Measurements from ENCODE around the gene OR51Q1. TPM values are rescaled to one million over a fixed set of nuclear protein-coding genes. Genes with fewer than 3 reads are reported as not detected.

The OR51Q1 gene, protein sequence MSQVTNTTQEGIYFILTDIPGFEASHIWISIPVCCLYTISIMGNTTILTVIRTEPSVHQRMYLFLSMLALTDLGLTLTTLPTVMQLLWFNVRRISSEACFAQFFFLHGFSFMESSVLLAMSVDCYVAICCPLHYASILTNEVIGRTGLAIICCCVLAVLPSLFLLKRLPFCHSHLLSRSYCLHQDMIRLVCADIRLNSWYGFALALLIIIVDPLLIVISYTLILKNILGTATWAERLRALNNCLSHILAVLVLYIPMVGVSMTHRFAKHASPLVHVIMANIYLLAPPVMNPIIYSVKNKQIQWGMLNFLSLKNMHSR
- total RNA-seq = not detected

DNA sequence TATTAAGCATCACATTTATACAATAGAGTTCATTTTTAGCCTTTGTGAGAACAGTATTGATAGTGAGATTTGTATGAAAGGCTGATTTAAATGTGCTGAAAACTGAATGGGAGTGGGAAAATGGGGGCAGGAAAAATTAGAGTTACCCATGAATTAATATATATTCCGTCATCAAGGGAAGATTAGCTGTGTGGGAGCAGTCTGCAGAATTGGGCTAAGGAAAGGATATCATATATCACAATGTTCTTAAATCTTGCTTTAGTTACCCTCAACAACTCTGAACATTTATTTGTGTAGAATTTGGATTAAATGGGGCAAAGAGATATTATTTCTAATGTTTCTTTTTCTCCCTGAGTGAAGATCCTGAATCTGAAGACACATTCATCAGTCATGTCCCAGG is at the start of gene OR51Q1:
TSS of gene OR51Q1 (plus strand) at position 301 of the 400 bp plus-strand sequence. CDS start at position 391, 90 bp downstream.
- Mint-ChIP-seq H3K36me3 (no peaks in the 10 kb centered on the region), H3K27ac (no peak within 1 kb of the TSS), H3K27me3 (peaks cover 9% of the 10 kb centered on the region), H3K4me3 (no peak within 1 kb of the TSS), H3K4me1 (no peaks in the 10 kb centered on the region), H3K9me3 (no peaks in the 10 kb centered on the region)
- DNase-seq = no peak

DNA sequence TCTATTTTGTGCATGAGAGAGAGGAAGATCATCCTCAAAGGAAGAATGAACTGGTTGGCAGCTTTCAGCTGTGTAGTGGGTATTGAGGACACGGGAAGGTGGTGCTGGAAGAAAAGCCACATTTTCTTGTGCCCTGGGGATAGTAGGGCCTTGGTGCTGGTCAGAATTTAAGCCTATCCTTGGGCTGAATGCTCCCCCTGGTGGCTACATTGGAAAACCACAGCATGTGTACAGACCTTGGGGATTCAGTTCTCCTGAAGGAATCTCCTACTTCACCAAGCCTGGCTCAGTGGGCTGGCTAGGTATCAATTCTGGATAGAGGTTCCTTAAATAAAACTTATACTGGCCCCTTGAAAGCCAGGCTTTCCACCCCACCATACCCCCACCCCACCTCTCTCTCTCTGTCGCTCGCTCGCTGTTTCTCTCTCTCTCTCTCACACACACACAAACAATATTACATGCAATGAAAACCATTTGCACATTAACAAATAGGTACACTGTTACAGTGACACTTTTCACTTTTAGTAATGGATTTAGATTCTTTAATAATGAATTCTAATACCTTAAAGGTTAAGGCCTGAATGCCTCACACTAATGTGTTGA is 41.1 kb upstream of the OR51Q1 start:
- Mint-ChIP-seq H3K9me3 (no peaks in the 10 kb centered on the region), H3K4me3 (no peak overlapping the region), H3K27me3 (no peaks in the 10 kb centered on the region), H3K36me3 (no peaks in the 10 kb centered on the region), H3K27ac (no peak overlapping the region), H3K4me1 (no peaks in the 10 kb centered on the region)
- peak; percentile 27 for DNase-seq

DNA sequence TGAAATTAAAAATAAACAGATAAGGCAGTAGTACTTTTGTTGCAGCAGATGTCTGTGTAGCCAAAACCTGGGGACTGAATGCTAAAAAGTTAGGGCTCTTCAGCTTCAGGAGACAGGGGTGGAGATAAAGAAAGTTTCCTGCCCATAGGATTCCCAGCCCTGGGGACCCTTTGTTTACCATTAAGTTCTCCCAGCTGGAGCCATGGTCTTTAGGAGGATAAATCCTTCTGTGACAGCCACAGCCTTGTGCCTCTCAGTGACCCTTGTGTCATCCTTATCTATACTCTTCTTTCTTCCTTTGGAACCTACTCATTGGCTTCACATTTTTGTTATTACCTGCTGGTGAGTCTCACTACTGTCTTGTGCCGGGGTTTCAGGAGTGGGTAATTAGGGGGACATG is 38.3 kb upstream of the OR51Q1 start, which contains the start of gene OR51M1:
TSS of gene OR51M1 (plus strand) at position 237 of the 400 bp plus-strand sequence. CDS start 5,587 bp downstream, outside the sequence.
- H3K27ac Mint-ChIP-seq = no peak within 1 kb of the TSS
- no peak for DNase-seq
- no peaks in the 10 kb centered on the region for H3K27me3 Mint-ChIP-seq
- no peaks in the 10 kb centered on the region for H3K9me3 Mint-ChIP-seq
- no peak within 1 kb of the TSS for H3K4me3 Mint-ChIP-seq
- H3K36me3 Mint-ChIP-seq = no peaks in the 10 kb centered on the region
- no peaks in the 10 kb centered on the region for H3K4me1 Mint-ChIP-seq

DNA sequence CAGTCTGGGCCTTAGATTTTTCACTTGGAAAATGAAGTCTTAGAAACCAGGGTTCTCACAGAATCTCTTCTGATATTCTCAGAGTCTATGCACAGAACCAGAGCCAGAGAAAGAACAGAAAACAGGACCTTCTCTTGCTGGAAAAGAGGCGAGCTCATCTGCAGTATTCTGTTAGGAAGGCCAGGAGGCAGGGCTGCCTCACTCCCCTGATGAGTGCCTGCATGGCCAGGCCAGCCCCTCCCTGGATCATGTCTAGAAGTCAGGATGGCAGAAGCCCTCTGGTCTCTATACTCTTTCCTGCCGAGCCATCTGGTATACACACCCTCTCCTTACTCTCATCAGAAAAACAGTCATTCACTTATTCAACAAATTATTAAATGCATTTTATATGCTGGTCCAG is 37.6 kb upstream of the OR51Q1 start:
- no peak for DNase-seq
- H3K4me3 Mint-ChIP-seq = no peak overlapping the region
- H3K9me3 Mint-ChIP-seq = no peaks in the 10 kb centered on the region
- no peaks in the 10 kb centered on the region for H3K27me3 Mint-ChIP-seq
- no peak overlapping the region for H3K27ac Mint-ChIP-seq
- H3K4me1 Mint-ChIP-seq = no peaks in the 10 kb centered on the region
- H3K36me3 Mint-ChIP-seq = no peaks in the 10 kb centered on the region

DNA sequence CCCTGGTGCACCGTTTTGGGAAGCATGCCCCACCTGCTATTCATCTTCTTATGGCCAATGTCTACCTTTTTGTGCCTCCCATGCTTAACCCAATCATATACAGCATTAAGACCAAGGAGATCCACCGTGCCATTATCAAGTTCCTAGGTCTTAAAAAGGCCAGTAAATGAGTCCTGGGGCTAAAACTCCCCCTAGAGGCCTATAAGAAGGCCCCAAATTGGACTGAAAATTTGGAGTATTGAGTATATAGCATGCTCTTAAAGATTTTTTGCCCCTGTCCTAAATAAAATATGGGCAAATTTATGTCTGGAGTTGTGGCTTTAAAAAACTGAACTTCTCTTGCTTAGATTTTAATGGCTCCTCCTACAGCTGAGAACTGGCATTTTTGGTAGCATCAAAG is 31.7 kb upstream of the OR51Q1 start:
- H3K4me1 Mint-ChIP-seq = no peaks in the 10 kb centered on the region
- DNase-seq = no peak
- no peaks in the 10 kb centered on the region for H3K9me3 Mint-ChIP-seq
- no peak overlapping the region for H3K27ac Mint-ChIP-seq
- no peaks in the 10 kb centered on the region for H3K36me3 Mint-ChIP-seq
- H3K27me3 Mint-ChIP-seq = peaks cover 4% of the 10 kb centered on the region
- no peak overlapping the region for H3K4me3 Mint-ChIP-seq

DNA sequence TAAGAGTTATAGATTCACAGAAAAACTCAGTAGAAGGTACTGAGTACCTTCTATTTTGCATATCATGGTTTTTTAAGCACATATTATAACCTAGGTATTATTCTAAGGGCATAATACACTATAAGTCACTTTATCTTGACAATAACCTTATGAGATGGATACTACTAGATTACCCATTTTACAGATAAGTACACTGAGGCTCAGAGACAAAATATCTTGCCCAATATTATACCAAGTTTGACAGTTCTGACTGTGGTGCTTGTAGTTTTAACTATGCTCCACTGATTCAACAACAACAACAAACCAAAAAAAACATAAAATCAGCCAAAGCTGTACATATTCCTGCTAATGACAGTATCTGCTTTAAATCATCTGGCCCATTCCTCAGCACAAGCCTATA is 27.8 kb upstream of the OR51Q1 start:
- Mint-ChIP-seq H3K27me3 (peaks cover 4% of the 10 kb centered on the region), H3K27ac (no peak overlapping the region), H3K36me3 (no peaks in the 10 kb centered on the region), H3K9me3 (no peaks in the 10 kb centered on the region), H3K4me1 (no peaks in the 10 kb centered on the region), H3K4me3 (no peak overlapping the region)
- DNase-seq = no peak

DNA sequence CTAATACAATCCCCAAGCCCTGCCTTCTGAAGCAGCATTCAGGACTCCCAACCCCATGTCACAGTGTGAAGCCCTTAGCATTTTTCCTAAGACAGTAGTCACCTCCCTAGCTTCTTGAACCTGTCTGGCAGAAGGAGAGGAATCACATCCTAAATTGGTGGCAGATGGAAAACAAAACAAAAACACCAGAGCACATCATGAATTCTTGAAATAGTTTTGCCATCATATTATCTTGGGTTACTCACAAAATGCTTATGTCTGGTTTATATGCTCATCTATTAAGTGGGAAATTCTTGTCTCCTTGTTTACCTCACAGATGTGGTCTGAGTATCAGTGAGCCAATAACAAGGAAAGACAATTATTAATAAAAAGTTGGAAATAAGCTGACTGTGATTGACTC is 23.0 kb upstream of the OR51Q1 start:
- Mint-ChIP-seq H3K27me3 (no peaks in the 10 kb centered on the region), H3K4me3 (no peak overlapping the region), H3K9me3 (no peaks in the 10 kb centered on the region), H3K27ac (no peak overlapping the region), H3K4me1 (no peaks in the 10 kb centered on the region), H3K36me3 (no peaks in the 10 kb centered on the region)
- DNase-seq = no peak

DNA sequence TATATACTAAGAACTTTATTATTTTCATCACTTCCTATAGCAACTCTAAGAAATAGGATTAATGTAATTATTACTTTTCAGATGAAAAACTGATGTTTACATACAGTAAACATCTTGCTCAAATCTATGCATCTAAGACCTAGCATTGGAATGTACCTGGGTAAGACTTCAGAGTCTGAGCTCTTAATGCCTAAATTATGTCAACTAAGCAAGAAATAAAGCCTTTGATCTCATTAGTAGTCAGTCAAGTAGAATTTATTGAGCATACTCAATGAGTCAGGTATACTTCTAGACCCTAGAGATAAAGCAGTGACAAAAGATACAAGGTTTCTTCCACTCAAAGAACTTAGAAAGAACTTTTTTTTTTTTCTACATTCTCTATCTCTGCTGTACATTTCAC is 16.7 kb upstream of the OR51Q1 start:
- Mint-ChIP-seq H3K36me3 (no peaks in the 10 kb centered on the region), H3K27me3 (peaks cover 20% of the 10 kb centered on the region), H3K27ac (no peak overlapping the region), H3K9me3 (no peaks in the 10 kb centered on the region), H3K4me3 (no peak overlapping the region), H3K4me1 (no peaks in the 10 kb centered on the region)
- no peak for DNase-seq

DNA sequence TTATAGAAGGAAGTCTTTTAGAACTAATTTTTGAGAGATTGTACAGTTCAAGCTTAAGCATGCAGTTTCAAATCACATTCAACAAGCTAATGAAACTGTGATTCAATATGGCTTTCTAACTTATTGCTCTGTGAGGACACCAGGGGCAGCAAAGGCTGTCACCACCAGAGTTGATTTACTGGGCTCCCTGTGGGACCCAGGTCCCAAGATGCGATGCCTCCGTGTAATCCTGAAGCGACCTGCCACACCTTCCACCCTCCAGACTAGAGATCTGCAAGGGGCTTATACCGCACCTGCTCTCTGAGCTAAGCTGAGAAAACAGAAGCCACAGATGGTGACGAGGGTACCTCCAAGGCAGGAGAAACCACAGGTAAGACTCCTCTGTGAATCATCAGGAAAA is 918 bp upstream of the OR51Q1 start:
- Mint-ChIP-seq H3K4me3 (no peak overlapping the region), H3K9me3 (no peaks in the 10 kb centered on the region), H3K36me3 (no peaks in the 10 kb centered on the region), H3K27ac (no peak overlapping the region), H3K4me1 (no peaks in the 10 kb centered on the region), H3K27me3 (peaks cover 9% of the 10 kb centered on the region)
- no peak for DNase-seq

DNA sequence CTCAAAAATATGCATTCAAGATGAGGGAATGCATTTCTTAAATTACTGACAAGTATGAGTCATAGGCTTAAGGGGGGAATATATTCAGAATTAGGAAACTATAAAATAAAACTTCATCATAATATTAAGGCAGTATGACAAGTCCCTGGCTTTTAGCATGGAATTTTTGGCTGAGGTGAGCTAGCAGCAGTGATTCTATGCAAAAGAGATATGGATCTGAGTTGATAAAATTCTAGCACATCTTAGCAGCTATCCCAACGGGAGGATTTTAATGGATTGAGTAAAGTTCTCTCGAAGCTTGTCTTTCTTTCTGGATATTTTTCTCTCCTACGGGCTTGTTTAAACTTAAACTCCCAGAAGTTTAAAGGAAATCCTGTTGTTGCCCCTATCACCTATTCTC is 1.2 kb downstream of the OR51Q1 start:
- H3K9me3 Mint-ChIP-seq = no peaks in the 10 kb centered on the region
- H3K4me1 Mint-ChIP-seq = no peaks in the 10 kb centered on the region
- DNase-seq = no peak
- H3K27ac Mint-ChIP-seq = no peak overlapping the region
- H3K36me3 Mint-ChIP-seq = no peaks in the 10 kb centered on the region
- peaks cover 14% of the 10 kb centered on the region for H3K27me3 Mint-ChIP-seq
- no peak overlapping the region for H3K4me3 Mint-ChIP-seq

DNA sequence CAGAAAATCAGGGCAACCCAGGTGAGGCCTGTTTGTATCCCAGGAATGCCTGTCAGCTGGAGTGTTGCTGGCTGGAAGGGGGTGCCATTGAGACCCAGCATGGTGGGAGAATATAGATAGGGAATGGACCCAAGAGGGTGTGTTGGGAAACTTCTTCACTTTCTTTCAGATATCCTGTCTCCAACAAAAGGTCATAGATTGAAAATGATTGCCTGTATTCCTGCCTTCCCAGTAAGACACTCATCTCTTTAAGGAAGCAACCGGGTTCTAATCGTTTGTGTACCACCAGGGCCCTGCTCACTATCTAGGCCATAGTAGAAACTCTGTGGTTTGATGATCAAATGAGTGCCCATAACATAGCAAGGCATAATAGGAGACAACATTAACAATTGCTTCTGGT is 19.5 kb downstream of the OR51Q1 start, which contains the start of gene OR51I1:
TSS of gene OR51I1 (minus strand) at position 101 of the 400 bp plus-strand sequence. CDS start at position 101, 0 bp downstream.
- Mint-ChIP-seq H3K27ac (no peak within 1 kb of the TSS), H3K9me3 (no peaks in the 10 kb centered on the region), H3K4me1 (no peaks in the 10 kb centered on the region), H3K4me3 (no peak within 1 kb of the TSS), H3K27me3 (no peaks in the 10 kb centered on the region), H3K36me3 (no peaks in the 10 kb centered on the region)
- no peak for DNase-seq

DNA sequence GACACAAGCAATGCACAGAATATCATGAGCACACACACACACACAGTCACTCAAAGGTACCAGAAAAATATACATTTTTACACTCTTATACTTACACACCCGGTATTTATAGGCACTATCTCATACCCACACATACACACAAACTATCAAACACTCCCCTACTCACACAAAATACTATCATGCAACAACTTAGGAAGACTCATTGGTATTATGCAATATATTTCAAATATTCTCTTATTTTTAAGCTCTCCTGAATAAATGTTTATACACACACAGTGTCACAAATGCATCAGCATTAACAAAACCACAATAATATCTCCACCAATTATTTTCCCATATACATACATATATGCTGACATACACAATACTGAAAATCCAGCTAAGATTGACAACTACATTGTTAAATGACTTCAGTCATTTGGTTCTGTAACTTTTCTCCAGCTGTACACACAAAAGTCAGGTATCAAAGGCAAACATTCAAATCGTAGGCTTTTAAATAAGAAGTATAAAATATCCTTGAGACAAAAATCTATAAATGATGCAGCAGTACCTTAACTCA is 22.0 kb downstream of the OR51Q1 start:
- no peaks in the 10 kb centered on the region for H3K9me3 Mint-ChIP-seq
- H3K27me3 Mint-ChIP-seq = peaks cover 5% of the 10 kb centered on the region
- H3K27ac Mint-ChIP-seq = no peak overlapping the region
- no peaks in the 10 kb centered on the region for H3K4me1 Mint-ChIP-seq
- no peaks in the 10 kb centered on the region for H3K36me3 Mint-ChIP-seq
- no peak overlapping the region for H3K4me3 Mint-ChIP-seq
- DNase-seq = no peak

DNA sequence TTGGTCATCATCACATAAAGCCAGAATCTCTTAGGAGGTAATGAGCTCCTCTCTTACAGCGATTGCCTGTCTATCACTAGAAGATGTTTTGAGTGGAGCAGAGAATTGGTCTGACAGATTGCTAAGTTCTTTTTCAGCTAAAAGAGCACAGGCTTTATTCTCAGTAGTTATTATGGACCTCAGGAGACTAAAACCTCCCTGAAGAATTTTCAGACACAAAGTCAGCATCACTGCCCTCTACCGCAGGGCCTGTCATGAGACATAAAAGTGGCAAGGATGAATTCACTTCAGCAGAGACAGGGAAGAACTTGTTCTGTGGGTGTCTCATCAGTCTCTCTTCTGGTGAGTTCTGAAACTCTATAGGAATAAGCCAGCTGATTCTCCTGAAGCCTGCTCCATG is 27.1 kb downstream of the OR51Q1 start, which contains the start of gene OR51I2:
TSS of gene OR51I2 (plus strand) at position 301 of the 400 bp plus-strand sequence. CDS start 4,166 bp downstream, outside the sequence.
- Mint-ChIP-seq H3K4me3 (no peak within 1 kb of the TSS), H3K9me3 (no peaks in the 10 kb centered on the region), H3K36me3 (no peaks in the 10 kb centered on the region), H3K4me1 (no peaks in the 10 kb centered on the region), H3K27ac (no peak within 1 kb of the TSS), H3K27me3 (peaks cover 5% of the 10 kb centered on the region)
- no peak for DNase-seq

DNA sequence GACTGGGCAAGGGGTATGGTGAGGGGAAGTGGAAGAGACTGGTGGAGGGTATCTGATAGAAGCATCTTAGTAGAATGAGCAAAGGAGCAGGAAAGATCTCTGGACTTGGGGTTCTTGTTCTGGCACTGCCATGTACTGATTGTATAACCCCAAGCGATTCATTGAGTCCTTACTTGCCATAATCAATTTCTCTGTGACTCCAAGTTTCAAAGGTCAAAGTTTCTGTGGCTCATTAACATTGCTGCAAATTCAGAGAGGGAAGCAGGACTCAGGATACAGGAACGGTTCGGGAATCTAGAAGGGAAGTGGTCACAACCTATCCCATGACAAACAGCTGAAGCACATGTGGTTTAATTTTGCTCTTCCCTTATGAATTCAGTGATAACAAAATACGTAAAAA is 27.5 kb downstream of the OR51Q1 start:
- H3K27ac Mint-ChIP-seq = no peak overlapping the region

DNA sequence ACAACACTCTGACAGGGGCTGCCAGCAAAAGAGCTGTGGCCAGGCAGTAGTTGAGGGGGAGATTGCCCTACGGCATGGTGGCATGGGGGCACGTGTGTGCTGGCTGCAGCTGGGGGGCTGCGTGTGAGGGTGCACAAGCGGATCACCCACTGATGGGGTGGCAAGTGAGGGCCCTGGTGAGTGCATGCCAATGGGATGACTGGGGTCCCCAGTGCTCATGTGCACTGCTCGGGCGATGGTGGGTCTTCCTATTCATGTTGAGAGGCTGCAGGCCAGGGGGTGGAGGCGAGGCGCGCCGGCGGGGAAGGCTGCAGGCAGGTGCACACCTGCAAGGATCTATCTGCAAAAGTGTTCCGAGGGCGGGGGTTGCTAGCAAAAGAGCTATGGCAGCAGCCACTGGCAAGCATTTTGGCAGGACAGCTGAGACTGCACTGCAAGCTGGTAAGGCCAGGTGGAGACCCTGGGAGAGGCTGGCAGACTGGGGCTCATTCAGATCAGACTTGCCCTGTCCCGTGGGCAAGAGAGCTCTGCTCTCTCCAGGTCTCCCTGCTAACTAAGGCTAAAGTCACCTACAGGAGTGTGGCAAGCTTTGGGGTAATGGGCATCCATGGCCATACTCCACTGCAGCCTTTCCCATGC is 39.2 kb downstream of the OR51Q1 start:
- H3K27ac Mint-ChIP-seq = no peak overlapping the region
- H3K4me3 Mint-ChIP-seq = no peak overlapping the region
- H3K4me1 Mint-ChIP-seq = peaks cover 3% of the 10 kb centered on the region
- H3K9me3 Mint-ChIP-seq = peaks cover 9% of the 10 kb centered on the region
- no peaks in the 10 kb centered on the region for H3K36me3 Mint-ChIP-seq
- peaks cover 5% of the 10 kb centered on the region for H3K27me3 Mint-ChIP-seq
- no peak for DNase-seq

More for the DNA sequence above, 27.5 kb downstream of the OR51Q1 start:
- no peak for DNase-seq
- peaks cover 5% of the 10 kb centered on the region for H3K27me3 Mint-ChIP-seq
- H3K9me3 Mint-ChIP-seq = no peaks in the 10 kb centered on the region
- no peaks in the 10 kb centered on the region for H3K4me1 Mint-ChIP-seq
- no peaks in the 10 kb centered on the region for H3K36me3 Mint-ChIP-seq
- no peak overlapping the region for H3K4me3 Mint-ChIP-seq

Measured in activated naive CD8-positive, alpha-beta T cell treated with anti-CD3 and anti-CD28 coated beads for 36 hours (primary cell).